WTC11 (cell line): Measurements from ENCODE around the gene RGS11. TPM values are rescaled to one million over a fixed set of nuclear protein-coding genes. Genes with fewer than 3 reads are reported as not detected.

Experiments used
- ATAC-seq: fragments of 200-7000 bp; cut with Tn5 transposase; 2 replicates; pipeline ENCODE4 v1.10.0; 2021; ENCODE audit warnings: mild to moderate bottlenecking, moderate library complexity
- CTCF ChIA-PET: fragments of 300-600 bp; sonication (Branson Sonifier 250); formaldehyde crosslinking; loops from one replicate; lab custom pipeline; 2021; ENCODE audit warnings: antibody characterized with exemption; lab: Charles Lee
- POLR2A ChIA-PET: fragments of 350-600 bp; sonication (Branson Sonifier 250); formaldehyde crosslinking; loops from one replicate; lab custom pipeline; 2021; ENCODE audit warnings: antibody characterized with exemption; lab: Charles Lee
- DNase-seq: peaks from one replicate; pipeline ENCODE4 v3.0.0; 2021; ENCODE audit warnings: low spot score
- H3K27ac Mint-ChIP-seq: 2 replicates; pipeline ENCODE4 v1.8.0; 2021; ENCODE audit warnings: mixed read lengths
- H3K27me3 Mint-ChIP-seq: 2 replicates; pipeline ENCODE4 v1.8.0; 2021; ENCODE audit warnings: low read depth, mild to moderate bottlenecking, moderate library complexity, mixed read lengths
- H3K36me3 Mint-ChIP-seq: 2 replicates; pipeline ENCODE4 v1.8.0; 2021; ENCODE audit warnings: mixed read lengths
- H3K4me1 Mint-ChIP-seq: 2 replicates; pipeline ENCODE4 v1.8.0; 2022; ENCODE audit warnings: mixed read lengths
- H3K4me3 Mint-ChIP-seq: 2 replicates; pipeline ENCODE4 v1.8.0; 2021; ENCODE audit warnings: mild to moderate bottlenecking, moderate library complexity, mixed read lengths
- H3K9me3 Mint-ChIP-seq: 2 replicates; pipeline ENCODE4 v1.8.0; 2021; ENCODE audit warnings: mixed read lengths
- ATF3 ChIP-seq: sonication (generic); formaldehyde crosslinking; conservative IDR thresholded peaks from 2 replicates; pipeline ENCODE4 v1.8.1; 2022; ENCODE audit warnings: mild to moderate bottlenecking, missing genetic modification reagents
- CDX4 ChIP-seq: fragments of 250-450 bp; sonication (Bioruptor Pico); IDR thresholded peaks from 2 replicates; pipeline ENCODE4 v1.9.0; 2021; ENCODE audit warnings: moderate library complexity, mild to moderate bottlenecking, inconsistent platforms, borderline replicate concordance
- ESRRA ChIP-seq: sonication (generic); formaldehyde crosslinking; IDR thresholded peaks from 2 replicates; pipeline ENCODE4 v1.8.1; 2022; ENCODE audit warnings: mild to moderate bottlenecking, missing genetic modification reagents, borderline replicate concordance
- HMGXB4 ChIP-seq: sonication (generic); formaldehyde crosslinking; IDR thresholded peaks from 2 replicates; pipeline ENCODE4 v1.8.1; 2023; ENCODE audit warnings: mild to moderate bottlenecking, moderate library complexity, missing genetic modification reagents
- NFYB ChIP-seq: sonication (generic); formaldehyde crosslinking; conservative IDR thresholded peaks from 2 replicates; pipeline ENCODE4 v1.8.0; 2022; ENCODE audit warnings: low read depth, missing genetic modification reagents
- PRRX2 ChIP-seq: fragments of 250-450 bp; sonication (Bioruptor Pico); IDR thresholded peaks from 2 replicates; pipeline ENCODE4 v1.8.0; 2021; ENCODE audit warnings: mild to moderate bottlenecking
- RELA ChIP-seq: sonication (generic); formaldehyde crosslinking; IDR thresholded peaks from 2 replicates; pipeline ENCODE4 v1.8.1; 2022; ENCODE audit warnings: missing genetic modification reagents, mild to moderate bottlenecking, borderline replicate concordance
- ZNF416 ChIP-seq: fragments of 250-450 bp; sonication (Bioruptor Pico); IDR thresholded peaks from 2 replicates; pipeline ENCODE4 v1.9.0; 2021; ENCODE audit warnings: mild to moderate bottlenecking, inconsistent platforms
- ZNF425 ChIP-seq: fragments of 250-450 bp; sonication (Bioruptor Pico); conservative IDR thresholded peaks from 2 replicates; pipeline ENCODE4 v1.9.0; 2021; ENCODE audit warnings: mild to moderate bottlenecking
- total RNA-seq: library from RNA; stranded (reverse); gene quantifications from 3 replicates; pipeline ENCODE4 v1.2.3, GENCODE V29; 2021
- TF ChIP-seq, protein P1 (sequence below): sonication (generic); formaldehyde crosslinking; IDR thresholded peaks from 2 replicates; pipeline ENCODE4 v1.8.0; 2022; ENCODE audit warnings: missing genetic modification reagents
- TF ChIP-seq, protein P2 (sequence below): sonication (generic); formaldehyde crosslinking; IDR thresholded peaks from 2 replicates; pipeline ENCODE4 v1.8.0; 2022; ENCODE audit warnings: mild to moderate bottlenecking, missing genetic modification reagents
- TF ChIP-seq, protein P3 (sequence below): sonication (generic); formaldehyde crosslinking; IDR thresholded peaks from 2 replicates; pipeline ENCODE4 v1.8.1; 2022; ENCODE audit warnings: mild to moderate bottlenecking, missing genetic modification reagents, moderate library complexity, borderline replicate concordance
- TF ChIP-seq, protein P4 (sequence below): sonication (generic); formaldehyde crosslinking; conservative IDR thresholded peaks from 2 replicates; pipeline ENCODE4 v1.8.1; 2023; ENCODE audit warnings: mild to moderate bottlenecking, low read depth, missing genetic modification reagents, moderate library complexity

Gene RGS11
- total RNA-seq, 1 experiment from 2014 or later: 1.8 TPM

DNA sequence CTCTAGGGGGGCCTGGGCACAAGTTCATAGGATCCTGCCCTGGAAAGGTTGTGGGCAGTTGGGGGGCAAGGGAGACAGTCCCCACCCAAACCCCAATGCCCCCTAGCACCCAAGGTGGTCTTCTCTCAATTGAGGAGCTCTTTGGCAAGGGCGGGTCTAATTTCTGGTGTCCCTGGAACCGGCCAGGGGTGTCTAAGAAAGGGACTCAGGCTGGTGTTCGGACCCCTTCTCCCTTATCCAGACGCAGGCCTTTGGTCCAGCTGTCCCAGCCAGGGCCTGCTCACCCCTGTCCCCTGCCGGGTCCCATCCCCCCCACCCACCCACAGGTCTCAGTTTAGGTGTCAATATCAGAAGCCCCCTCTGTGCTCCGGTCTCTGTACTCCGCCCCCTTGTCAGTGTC is 3.8 kb upstream of the RGS11 start (continued):
- no peak for TF ChIP-seq RELA (CRISPR knock-in tag)
- TF ChIP-seq ZNF416 (CRISPR knock-in tag): no peak

DNA sequence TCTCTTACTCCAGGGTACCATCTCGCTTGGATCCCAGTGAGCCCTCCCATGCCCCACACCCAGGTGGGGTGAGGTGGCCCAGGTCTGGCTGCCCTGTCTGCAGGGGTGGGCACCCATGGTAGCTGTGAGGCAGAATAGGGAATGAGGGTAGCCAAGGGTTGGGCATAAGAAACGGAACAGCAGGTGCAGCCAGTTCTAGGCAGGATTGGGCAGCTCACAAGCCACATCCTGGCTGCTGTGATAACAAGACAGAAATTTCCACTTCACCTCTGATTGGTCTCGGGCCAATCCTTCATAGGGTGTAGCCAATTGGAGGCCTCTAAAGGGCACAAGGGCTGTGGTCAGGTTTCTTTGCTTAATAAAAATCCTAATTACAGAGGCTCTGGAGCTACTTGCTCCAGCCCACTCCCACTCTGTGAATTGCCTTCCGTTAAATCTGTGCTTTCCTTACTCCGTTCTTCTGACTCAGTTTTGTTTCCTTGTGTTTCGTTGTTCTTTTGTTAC is 3.2 kb upstream of the RGS11 start:
- Mint-ChIP-seq H3K27me3 (peaks cover 51% of the 10 kb centered on the region), H3K36me3 (no peaks in the 10 kb centered on the region), H3K27ac (no peak overlapping the region), H3K9me3 (no peaks in the 10 kb centered on the region), H3K4me1 (no peaks in the 10 kb centered on the region; the same call in 1 of the 2 replicates), H3K4me3 (no peak overlapping the region)
- ATAC-seq (peak; percentile 22), DNase-seq (no peak)
- TF ChIP-seq ATF3 (CRISPR knock-in tag): no peak
- TF ChIP-seq, protein P1, sequence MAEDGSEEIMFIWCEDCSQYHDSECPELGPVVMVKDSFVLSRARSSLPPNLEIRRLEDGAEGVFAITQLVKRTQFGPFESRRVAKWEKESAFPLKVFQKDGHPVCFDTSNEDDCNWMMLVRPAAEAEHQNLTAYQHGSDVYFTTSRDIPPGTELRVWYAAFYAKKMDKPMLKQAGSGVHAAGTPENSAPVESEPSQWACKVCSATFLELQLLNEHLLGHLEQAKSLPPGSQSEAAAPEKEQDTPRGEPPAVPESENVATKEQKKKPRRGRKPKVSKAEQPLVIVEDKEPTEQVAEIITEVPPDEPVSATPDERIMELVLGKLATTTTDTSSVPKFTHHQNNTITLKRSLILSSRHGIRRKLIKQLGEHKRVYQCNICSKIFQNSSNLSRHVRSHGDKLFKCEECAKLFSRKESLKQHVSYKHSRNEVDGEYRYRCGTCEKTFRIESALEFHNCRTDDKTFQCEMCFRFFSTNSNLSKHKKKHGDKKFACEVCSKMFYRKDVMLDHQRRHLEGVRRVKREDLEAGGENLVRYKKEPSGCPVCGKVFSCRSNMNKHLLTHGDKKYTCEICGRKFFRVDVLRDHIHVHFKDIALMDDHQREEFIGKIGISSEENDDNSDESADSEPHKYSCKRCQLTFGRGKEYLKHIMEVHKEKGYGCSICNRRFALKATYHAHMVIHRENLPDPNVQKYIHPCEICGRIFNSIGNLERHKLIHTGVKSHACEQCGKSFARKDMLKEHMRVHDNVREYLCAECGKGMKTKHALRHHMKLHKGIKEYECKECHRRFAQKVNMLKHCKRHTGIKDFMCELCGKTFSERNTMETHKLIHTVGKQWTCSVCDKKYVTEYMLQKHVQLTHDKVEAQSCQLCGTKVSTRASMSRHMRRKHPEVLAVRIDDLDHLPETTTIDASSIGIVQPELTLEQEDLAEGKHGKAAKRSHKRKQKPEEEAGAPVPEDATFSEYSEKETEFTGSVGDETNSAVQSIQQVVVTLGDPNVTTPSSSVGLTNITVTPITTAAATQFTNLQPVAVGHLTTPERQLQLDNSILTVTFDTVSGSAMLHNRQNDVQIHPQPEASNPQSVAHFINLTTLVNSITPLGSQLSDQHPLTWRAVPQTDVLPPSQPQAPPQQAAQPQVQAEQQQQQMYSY (CRISPR knock-in tag): peak; percentile 92
- TF ChIP-seq ZNF425 (CRISPR knock-in tag): no peak
- TF ChIP-seq, protein P2, sequence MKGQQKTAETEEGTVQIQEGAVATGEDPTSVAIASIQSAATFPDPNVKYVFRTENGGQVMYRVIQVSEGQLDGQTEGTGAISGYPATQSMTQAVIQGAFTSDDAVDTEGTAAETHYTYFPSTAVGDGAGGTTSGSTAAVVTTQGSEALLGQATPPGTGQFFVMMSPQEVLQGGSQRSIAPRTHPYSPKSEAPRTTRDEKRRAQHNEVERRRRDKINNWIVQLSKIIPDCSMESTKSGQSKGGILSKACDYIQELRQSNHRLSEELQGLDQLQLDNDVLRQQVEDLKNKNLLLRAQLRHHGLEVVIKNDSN (CRISPR knock-in tag): no peak
- peak; percentile 69 for TF ChIP-seq NFYB
- no peak for TF ChIP-seq ESRRA (CRISPR knock-in tag)
- TF ChIP-seq HMGXB4 (CRISPR knock-in tag): no peak
- TF ChIP-seq PRRX2 (CRISPR knock-in tag): no peak
- TF ChIP-seq, protein P3, sequence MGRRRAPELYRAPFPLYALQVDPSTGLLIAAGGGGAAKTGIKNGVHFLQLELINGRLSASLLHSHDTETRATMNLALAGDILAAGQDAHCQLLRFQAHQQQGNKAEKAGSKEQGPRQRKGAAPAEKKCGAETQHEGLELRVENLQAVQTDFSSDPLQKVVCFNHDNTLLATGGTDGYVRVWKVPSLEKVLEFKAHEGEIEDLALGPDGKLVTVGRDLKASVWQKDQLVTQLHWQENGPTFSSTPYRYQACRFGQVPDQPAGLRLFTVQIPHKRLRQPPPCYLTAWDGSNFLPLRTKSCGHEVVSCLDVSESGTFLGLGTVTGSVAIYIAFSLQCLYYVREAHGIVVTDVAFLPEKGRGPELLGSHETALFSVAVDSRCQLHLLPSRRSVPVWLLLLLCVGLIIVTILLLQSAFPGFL (CRISPR knock-in tag): no peak
- TF ChIP-seq CDX4 (CRISPR knock-in tag): no peak
- TF ChIP-seq, protein P4, sequence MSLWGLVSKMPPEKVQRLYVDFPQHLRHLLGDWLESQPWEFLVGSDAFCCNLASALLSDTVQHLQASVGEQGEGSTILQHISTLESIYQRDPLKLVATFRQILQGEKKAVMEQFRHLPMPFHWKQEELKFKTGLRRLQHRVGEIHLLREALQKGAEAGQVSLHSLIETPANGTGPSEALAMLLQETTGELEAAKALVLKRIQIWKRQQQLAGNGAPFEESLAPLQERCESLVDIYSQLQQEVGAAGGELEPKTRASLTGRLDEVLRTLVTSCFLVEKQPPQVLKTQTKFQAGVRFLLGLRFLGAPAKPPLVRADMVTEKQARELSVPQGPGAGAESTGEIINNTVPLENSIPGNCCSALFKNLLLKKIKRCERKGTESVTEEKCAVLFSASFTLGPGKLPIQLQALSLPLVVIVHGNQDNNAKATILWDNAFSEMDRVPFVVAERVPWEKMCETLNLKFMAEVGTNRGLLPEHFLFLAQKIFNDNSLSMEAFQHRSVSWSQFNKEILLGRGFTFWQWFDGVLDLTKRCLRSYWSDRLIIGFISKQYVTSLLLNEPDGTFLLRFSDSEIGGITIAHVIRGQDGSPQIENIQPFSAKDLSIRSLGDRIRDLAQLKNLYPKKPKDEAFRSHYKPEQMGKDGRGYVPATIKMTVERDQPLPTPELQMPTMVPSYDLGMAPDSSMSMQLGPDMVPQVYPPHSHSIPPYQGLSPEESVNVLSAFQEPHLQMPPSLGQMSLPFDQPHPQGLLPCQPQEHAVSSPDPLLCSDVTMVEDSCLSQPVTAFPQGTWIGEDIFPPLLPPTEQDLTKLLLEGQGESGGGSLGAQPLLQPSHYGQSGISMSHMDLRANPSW (CRISPR knock-in tag): no peak
- CTCF ChIA-PET: interaction anchor here (1.0 to 2.6 kb wide), 7 partner anchors 74 to 304 kb away, joined by 3 to 15 read pairs (median 5); no protein-coding TSS in a partner anchor
- POLR2A ChIA-PET: interaction anchor here (0.6 kb wide), 2 partner anchors 79 to 87 kb away, joined by 4 read pairs; no protein-coding TSS in a partner anchor
